Activated CD8-positive, alpha-beta memory T cell treated with anti-CD3 and anti-CD28 coated beads, Interleukin-2, amount 50 U/mL, for 24 hours (primary cell): ENCODE measurements around the gene GPATCH8.
"Not testable (repeated sequence)": the region's sequence is repeated elsewhere in the genome, so short reads cannot be mapped to it uniquely, and the experiment has no call there.

Experiments used
- DNase-seq: peaks from one replicate; pipeline ENCODE4 v3.0.0-alpha.2; 2020; ENCODE audit errors: extremely low read depth

The GPATCH8 gene

GRCh38 chr17:44375196-44376017 is 127.8 kb downstream of the GPATCH8 start:
- DNase-seq: no peak

DNA sequence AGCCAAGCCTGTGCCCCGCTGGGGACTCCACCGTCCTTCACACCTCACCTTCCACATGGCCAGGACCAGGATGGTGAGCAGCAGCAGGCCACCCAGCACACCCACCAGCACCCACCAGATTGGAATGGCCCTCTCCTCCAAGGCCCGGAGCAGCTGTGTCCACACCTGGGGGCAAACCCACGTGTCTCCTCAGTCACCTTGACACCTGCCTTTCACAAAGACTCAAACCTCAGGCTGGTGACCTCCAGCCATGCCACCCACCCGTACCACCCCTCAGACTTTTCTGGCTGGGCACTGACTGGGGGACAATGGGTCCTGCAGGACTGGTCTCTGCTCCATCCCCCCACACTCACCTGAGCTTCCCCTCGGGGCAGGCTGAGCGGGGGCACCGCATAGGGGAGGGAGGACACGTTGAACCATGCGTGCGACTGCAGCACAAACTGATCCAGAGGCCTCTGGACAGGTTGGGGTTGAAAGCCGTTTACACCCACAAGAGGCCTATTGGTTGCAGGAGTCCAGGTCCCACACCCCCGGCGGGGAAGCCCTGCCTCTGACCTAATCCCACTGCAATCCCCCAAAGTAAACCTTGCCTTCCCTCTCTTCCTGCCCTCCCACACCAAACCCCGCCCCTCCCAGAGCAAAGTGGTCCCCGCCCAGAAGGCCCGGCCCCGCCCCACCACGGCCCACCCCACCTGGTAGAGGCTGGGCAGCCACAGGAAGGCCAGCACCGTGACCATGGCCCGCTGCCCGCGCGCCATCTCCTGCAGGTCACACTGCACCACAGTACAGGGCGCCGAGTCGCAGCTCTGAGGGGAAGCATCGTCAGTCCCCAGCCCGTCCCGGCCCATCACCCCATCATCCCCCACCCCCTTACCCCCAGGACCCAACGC is 128.7 kb downstream of the GPATCH8 start:
- no peak for DNase-seq

DNA sequence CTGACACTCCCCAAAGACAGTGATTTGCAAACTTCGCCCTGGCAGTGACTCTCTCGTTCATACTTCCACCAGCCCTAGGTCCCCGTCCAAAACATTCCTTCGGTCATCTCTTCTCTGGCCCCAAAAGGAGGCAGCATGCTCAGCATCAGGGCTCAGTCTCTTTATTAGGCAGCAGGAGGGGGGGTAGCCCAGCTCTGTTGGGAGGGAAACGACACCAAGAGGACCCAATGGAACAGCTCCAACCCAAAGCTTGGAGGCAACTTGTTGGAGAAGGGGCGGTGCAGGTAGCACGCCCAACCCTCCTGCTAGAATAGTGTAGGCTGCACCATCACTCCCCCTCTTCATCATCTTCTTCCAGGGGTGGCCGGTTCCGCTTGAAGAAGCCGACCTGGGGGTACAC is 131.2 kb downstream of the GPATCH8 start:
- no peak for DNase-seq

- not testable (repeated sequence) for DNase-seq
Measured at GRCh38 chr17:44369414-44370023, 133.7 kb downstream of the GPATCH8 start.

- not testable (repeated sequence) for DNase-seq
Measured at GRCh38 chr17:44368391-44369243, 134.6 kb downstream of the GPATCH8 start.

GRCh38 chr17:44367231-44367979 is 135.8 kb downstream of the GPATCH8 start:
- no peak for DNase-seq

GRCh38 chr17:44365051-44365450 is 138.2 kb downstream of the GPATCH8 start:
- DNase-seq: not testable (repeated sequence)

- DNase-seq: no peak
Measured at GRCh38 chr17:44363613-44364159, 139.5 kb downstream of the GPATCH8 start, which contains the start of gene FAM171A2. Gene FAM171A2 (minus strand): TSS chr17:44363853. CDS start chr17:44363714, 139 bp downstream.

DNA sequence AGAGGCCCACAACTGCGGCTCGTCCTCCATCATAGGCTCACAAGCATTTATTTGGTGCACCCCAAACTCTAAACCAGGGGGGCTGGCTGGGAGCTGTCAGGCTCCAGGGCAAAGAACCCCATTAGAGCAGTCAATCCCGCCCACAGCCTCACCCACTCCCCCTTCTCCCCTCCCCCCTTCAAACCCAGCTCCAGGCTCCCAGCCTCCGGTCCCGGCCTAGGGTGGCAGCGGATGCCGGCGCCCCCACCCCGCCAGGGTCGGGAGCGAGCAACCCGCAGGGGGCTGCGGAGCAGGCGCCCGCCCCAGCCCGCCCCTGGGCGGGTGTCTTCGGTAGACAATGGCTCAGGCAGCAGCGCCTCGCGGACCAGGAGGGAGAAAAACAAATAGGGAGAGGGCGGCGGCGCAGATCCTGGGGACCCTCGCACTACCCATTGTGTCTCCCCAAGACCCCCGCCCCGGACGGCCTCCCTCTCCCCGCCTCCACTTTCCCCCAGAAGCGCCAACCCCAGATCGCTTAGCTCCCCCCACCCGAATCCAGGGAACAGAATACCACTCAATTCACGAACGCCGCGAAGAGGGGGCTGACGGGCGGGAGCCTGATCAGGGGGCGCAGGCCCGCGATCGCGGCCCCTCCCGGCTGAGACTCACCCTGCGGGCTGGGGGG is 140.1 kb downstream of the GPATCH8 start:
- DNase-seq: no peak

DNA sequence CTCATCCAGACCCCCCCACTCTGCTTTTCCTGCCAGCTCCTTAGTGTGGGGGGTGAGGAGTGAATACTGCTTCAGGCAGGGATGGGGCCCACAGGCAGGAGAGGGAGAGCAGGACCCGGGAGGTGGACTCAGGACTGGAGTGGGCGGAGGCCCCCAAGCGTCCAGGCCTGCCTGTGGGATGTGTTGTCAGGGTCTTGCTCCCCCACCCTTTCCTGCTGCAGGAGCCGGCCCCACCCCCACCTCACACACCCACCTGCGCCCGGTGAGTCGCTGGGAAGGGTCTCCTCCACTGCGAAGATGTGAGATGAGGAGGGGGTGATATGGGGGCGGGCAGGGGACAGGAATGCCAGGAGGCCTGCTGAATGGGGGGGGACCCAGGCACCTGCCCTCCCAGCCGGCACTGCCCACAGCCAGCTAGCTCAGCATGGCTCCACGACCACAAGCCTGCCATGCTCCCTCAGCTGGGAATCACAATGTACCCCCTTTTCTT is 140.7 kb downstream of the GPATCH8 start:
- DNase-seq: no peak

DNA sequence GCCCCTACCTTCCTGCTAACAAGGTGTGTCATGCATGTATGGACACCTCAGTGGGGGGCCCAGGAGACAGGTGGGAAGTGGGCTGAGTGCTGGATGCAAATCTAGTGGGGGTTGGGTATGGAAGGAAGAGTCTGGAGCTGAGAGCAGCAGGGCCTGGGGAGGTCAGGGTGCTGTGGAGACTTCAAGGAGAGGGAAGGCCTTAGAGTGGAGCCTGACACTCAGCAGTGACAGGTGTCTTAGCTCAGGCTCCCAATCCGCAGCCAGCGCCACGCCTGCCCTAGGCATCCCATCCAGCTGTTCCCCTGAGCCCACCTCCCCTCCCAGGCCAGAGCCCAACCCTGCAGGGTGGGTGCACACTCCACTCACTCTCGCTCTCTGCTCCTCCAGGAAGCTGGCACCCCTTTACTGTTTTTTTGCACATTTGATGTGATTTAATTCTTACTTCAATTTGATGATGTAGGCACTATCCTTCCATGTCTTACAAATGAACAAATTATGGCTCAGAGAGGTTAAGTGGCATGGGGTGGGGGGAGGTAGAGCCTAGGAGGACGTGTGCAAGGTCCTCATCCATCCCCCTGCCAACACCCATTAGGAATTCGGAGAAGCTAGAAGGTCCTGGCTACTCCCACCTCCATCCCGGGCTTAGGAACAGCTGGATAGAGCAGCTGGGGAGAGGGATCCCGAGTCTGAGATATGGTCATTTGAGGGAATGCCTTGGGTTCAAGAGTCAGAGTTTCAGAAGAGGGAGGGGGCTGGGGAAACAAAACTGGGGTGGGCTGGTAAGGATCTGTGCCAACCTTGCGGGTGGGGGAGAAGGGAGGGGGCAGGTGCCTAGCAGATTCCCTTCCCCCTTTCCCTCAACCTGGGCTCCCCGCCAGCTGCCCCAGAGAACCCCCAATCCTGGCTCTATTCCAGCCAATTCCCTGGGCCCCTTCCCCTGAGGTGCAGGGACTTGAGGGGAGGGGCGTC is 141.6 kb downstream of the GPATCH8 start:
- DNase-seq: no peak

GRCh38 chr17:44360826-44361225 is 142.4 kb downstream of the GPATCH8 start:
- no peak for DNase-seq

DNA sequence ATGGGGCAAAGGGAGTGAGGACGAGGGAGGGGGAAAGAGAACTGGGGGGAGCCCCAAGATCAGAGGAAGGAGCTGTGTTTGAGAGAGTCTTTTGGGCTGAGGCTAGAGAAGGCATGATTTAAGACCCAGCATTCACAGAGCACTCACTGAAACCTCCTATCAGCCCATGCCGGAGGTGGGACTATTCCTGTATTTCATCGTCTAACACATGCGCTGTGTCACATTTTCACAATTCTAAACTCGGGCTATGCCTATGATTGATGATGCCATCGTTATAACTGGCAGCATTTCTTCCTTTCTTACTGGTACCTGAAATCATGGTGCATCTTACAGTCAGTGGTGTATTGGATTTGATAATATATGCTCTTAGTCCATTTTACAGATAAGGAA is 143.1 kb downstream of the GPATCH8 start:
- DNase-seq: no peak

DNA sequence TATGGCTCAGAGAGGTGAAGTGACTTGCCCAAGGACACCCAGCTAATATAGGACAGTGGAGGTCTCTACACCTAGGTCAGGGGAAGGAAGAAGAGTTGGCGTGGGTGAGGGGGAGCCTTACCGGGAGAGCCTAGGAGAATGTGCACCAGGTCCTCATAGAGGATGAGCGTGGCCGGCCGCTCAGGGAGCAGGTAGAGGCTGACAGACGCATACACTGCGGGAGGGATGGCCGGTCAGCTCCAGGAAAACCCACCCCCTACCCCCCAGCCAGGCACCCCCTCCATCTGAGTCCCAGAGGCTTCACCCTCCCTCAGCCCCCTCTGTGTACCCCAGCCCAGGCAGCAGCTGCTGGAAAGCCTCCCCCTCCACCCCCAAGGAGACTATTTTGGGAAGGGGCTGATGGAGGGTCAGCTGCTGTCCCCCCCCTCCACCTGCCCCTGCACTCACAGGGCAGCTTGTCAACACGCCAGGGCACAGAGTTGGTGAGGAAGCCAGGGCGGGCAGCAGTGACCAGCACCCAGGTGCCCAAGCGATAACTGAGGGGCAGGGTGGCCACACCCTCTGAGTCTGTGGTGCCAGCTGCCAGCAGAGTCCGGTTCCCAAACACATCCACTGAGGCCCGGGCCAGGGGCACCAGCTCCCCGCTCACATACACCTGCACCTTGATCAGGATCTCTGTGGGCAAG is 143.6 kb downstream of the GPATCH8 start:
- DNase-seq: no peak

- no peak for DNase-seq
Measured at GRCh38 chr17:44359006-44359405, 144.2 kb downstream of the GPATCH8 start.

- DNase-seq: no peak
Measured at GRCh38 chr17:44358066-44358465, 145.1 kb downstream of the GPATCH8 start.

GRCh38 chr17:44356241-44356640 is 147.0 kb downstream of the GPATCH8 start:
- no peak for DNase-seq

- no peak for DNase-seq
Measured at GRCh38 chr17:44355642-44356099, 147.5 kb downstream of the GPATCH8 start.
